Natural killer cell (primary cell): ENCODE results near the gene TMTC2. TPM values are rescaled to one million over a fixed set of nuclear protein-coding genes. Genes with fewer than 3 reads are reported as not detected.

Source experiments
- ATAC-seq, 3 donors: fragments of 150-1000 bp in 2 of 3; fragments of 200-7000 bp in 1 of 3; cut with Tn5 transposase; 1 replicate in 1 of 3; 2 replicates in 2 of 3; pipeline ENCODE4 v1.10.0; 2021; ENCODE audit warnings: mild to moderate bottlenecking in 2 of 3, moderate library complexity in 2 of 3
- DNase-seq, 2 donors: peaks; one replicate each; pipeline versions ENCODE4 v3.0.0 to v3.0.0-alpha.2; 2013 to 2021; ENCODE audit warnings: mixed read lengths in 1 of 2
- H3K27ac ChIP-seq: one replicate; pipeline ENCODE4 v1.5.1; 2013; ENCODE audit warnings: mild to moderate bottlenecking, low read length
- H3K27me3 ChIP-seq: one replicate; pipeline ENCODE4 v1.6.1; 2013; ENCODE audit warnings: low read length; ENCODE audit not compliant: control insufficient read depth, insufficient read depth
- H3K36me3 ChIP-seq: one replicate; pipeline ENCODE4 v1.6.1; 2013; ENCODE audit warnings: low read length; ENCODE audit not compliant: control insufficient read depth, insufficient read depth
- H3K4me1 ChIP-seq: one replicate; pipeline ENCODE4 v1.6.1; 2013; ENCODE audit warnings: low read length; ENCODE audit not compliant: control insufficient read depth, insufficient read depth
- H3K4me3 ChIP-seq: one replicate; pipeline ENCODE4 v1.5.1; 2013; ENCODE audit warnings: low read length
- H3K9me3 ChIP-seq: one replicate; pipeline ENCODE4 v1.6.1; 2013; ENCODE audit warnings: low read length; ENCODE audit not compliant: control insufficient read depth, insufficient read depth
- H3K27ac Mint-ChIP-seq, 2 donors: one replicate each; pipeline ENCODE4 v1.8.0; 2022; ENCODE audit warnings: mild to moderate bottlenecking in 2 of 2, mixed read lengths in 2 of 2, moderate library complexity in 1 of 2
- H3K27me3 Mint-ChIP-seq, 2 donors: one replicate each; pipeline ENCODE4 v1.8.0; 2022; ENCODE audit warnings: low read depth in 2 of 2, mixed read lengths in 2 of 2
- H3K36me3 Mint-ChIP-seq: one replicate; pipeline ENCODE4 v1.8.0; 2022; ENCODE audit warnings: mixed read lengths
- H3K4me1 Mint-ChIP-seq, 2 donors: one replicate each; pipeline ENCODE4 v1.8.0; 2022; ENCODE audit warnings: mixed read lengths in 2 of 2
- H3K4me3 Mint-ChIP-seq: one replicate; pipeline ENCODE4 v1.8.0; 2022; ENCODE audit warnings: mild to moderate bottlenecking, moderate library complexity, mixed read lengths
- H3K9me3 Mint-ChIP-seq, 2 donors: one replicate each; pipeline ENCODE4 v1.8.0; 2022; ENCODE audit warnings: mixed read lengths in 2 of 2
- WGBS: methylation state at CpG from one replicate; pipeline ENCODE4 v1.1.7; 2013; ENCODE audit warnings: missing lambda C conversion rate; ENCODE audit not compliant: insufficient coverage; 5-methylcytosine and 5-hydroxymethylcytosine counted together
- intact Hi-C: fragments of 100-400 bp; cut with micrococcal nuclease; formaldehyde crosslinking; loops from one replicate; pipeline ENCODE4 v1.14.2; 2022
- total RNA-seq, 4 donors: library from RNA; stranded (reverse); fragments of 120-200 nt in 1 of 4; gene quantifications; one replicate each; pipeline versions ENCODE4 v1.2.3 to v1.2.4, GENCODE V29; 2013 to 2022
- TF ChIP-seq, protein P1 (sequence below): fragments of 200-600 bp; IDR thresholded peaks from one replicate; pipeline ENCODE4 v1.8.0; 2022; ENCODE audit warnings: antibody characterized with exemption

TMTC2 gene
- total RNA-seq, 3 donors from 2014 or later (not counting 1 experiment from before 2014, with no cell fraction given) = 1.4 to 2.3 (median 1.6) TPM

DNA sequence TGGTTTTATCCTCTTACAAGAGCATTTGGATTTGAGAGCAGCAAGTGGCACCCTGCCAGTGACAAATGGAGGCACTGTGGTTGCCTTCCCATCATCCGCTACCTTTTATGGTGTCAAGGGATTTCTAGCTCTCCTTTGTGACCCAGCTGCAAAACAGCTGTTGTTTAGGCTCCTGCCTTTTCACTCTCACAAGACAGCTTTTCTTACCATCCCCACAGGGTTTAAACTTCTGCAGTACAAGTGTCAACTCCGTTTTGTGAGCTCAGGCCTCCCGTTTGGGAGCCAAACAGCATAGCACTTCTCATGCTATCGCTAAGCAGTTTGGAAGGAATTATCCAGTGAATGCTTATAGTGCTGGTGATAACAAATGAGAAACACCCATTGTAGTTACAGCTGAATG lies 331.4 kb downstream of the TMTC2 start:
- no peaks in the 10 kb centered on the region for H3K4me1 ChIP-seq
- TF ChIP-seq, protein P1, sequence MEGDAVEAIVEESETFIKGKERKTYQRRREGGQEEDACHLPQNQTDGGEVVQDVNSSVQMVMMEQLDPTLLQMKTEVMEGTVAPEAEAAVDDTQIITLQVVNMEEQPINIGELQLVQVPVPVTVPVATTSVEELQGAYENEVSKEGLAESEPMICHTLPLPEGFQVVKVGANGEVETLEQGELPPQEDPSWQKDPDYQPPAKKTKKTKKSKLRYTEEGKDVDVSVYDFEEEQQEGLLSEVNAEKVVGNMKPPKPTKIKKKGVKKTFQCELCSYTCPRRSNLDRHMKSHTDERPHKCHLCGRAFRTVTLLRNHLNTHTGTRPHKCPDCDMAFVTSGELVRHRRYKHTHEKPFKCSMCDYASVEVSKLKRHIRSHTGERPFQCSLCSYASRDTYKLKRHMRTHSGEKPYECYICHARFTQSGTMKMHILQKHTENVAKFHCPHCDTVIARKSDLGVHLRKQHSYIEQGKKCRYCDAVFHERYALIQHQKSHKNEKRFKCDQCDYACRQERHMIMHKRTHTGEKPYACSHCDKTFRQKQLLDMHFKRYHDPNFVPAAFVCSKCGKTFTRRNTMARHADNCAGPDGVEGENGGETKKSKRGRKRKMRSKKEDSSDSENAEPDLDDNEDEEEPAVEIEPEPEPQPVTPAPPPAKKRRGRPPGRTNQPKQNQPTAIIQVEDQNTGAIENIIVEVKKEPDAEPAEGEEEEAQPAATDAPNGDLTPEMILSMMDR = no peak
- Mint-ChIP-seq H3K4me3 (no peak overlapping the region), H3K27ac (no peak overlapping the region), H3K36me3 (no peaks in the 10 kb centered on the region), H3K4me1 (no peaks in the 10 kb centered on the region), H3K27me3 (no peaks in the 10 kb centered on the region), H3K9me3 (peaks cover 5 to 17% of the 10 kb centered on the region in 2 donors)
- intact Hi-C loops = no loop called here
- H3K36me3 ChIP-seq = no peaks in the 10 kb centered on the region
- no peaks in the 10 kb centered on the region for H3K27me3 ChIP-seq
- DNase-seq = no peak
- WGBS = 88% methylated on average over 4 of the region's 4 CpGs
- H3K27ac ChIP-seq = no peak overlapping the region
- no peaks in the 10 kb centered on the region for H3K9me3 ChIP-seq
- no peak for ATAC-seq
- H3K4me3 ChIP-seq = no peak overlapping the region

DNA sequence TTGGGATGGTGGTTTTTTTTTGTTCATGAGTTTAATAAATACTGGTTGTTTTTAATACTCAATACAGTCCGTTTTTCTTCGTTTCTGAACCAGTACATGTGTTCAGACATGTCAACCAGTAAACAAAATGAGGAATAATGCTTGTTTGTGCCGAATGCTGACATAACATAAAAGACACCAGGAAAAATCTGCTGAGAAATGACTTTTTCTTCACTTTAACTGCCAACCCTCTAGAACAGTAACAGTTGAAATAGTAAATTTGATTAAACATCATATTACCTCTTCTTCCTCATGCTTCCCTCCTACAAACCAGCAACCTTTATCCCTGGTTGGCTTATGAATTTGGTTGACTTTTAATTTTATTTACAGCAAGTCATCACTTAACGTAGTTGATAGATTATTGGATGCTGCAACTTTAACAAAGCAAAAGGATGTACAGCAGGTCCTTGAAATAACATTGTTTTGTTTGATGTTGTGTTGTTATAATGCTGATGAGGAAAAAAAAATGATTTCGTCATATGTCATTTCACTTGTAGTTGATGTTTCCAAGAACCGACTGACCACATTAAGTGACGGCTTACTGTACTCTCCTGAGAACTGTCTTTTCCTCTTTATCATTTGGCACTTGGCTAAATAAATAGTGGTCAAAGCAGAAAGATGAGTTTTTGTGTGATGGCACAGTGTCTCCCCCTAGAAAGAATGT lies 340.5 kb downstream of the TMTC2 start:
- H3K4me3 Mint-ChIP-seq = no peak overlapping the region
- no peaks in the 10 kb centered on the region for H3K9me3 ChIP-seq
- no peaks in the 10 kb centered on the region for H3K36me3 ChIP-seq
- no peaks in the 10 kb centered on the region for H3K4me1 Mint-ChIP-seq
- TF ChIP-seq, protein P1 = no peak
- ATAC-seq (no peak), DNase-seq (no peak)
- H3K27me3 ChIP-seq = no peaks in the 10 kb centered on the region
- H3K4me1 ChIP-seq = no peaks in the 10 kb centered on the region
- no peaks in the 10 kb centered on the region for H3K27me3 Mint-ChIP-seq
- intact Hi-C loops = no loop called here
- H3K9me3 Mint-ChIP-seq = peaks cover 0 to 7% of the 10 kb centered on the region in 2 donors
- H3K36me3 Mint-ChIP-seq = no peaks in the 10 kb centered on the region
- H3K27ac ChIP-seq = no peak overlapping the region
- H3K4me3 ChIP-seq = no peak overlapping the region
- 100% methylated on average over 4 of the region's 7 CpGs for WGBS
- no peak overlapping the region for H3K27ac Mint-ChIP-seq

DNA sequence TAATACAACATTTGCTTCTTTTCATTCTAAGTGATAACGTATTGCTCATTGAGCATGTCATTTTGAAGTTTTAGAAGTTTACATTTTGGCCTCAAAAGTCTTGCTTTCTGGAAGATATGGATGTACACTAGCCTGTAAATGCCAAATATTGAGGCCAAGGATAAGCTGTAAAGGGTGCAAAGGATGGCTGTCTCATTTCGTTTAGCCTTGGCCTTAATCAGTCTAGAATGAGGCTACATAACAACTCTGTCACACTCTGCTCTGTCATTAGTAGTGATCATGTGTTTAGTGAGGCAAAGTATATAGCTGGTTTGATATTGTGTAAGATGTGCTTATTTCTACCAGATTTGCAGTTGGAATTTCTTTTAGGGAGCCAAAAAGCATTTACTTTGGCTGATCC lies 344.5 kb downstream of the TMTC2 start:
- H3K27me3 Mint-ChIP-seq = no peaks in the 10 kb centered on the region
- no peaks in the 10 kb centered on the region for H3K9me3 ChIP-seq
- no peaks in the 10 kb centered on the region for H3K36me3 ChIP-seq
- no peaks in the 10 kb centered on the region for H3K27me3 ChIP-seq
- H3K36me3 Mint-ChIP-seq = no peaks in the 10 kb centered on the region
- 83% methylated on average over 2 of the region's 2 CpGs for WGBS
- TF ChIP-seq, protein P1 = no peak
- no peaks in the 10 kb centered on the region for H3K4me1 Mint-ChIP-seq
- H3K9me3 Mint-ChIP-seq = peaks cover 0 to 10% of the 10 kb centered on the region in 2 donors
- H3K4me3 Mint-ChIP-seq = no peak overlapping the region
- DNase-seq (no peak), ATAC-seq (no peak)
- H3K4me3 ChIP-seq = no peak overlapping the region
- no peaks in the 10 kb centered on the region for H3K4me1 ChIP-seq
- intact Hi-C loops = no loop called here
- no peak overlapping the region for H3K27ac Mint-ChIP-seq
- H3K27ac ChIP-seq = no peak overlapping the region

DNA sequence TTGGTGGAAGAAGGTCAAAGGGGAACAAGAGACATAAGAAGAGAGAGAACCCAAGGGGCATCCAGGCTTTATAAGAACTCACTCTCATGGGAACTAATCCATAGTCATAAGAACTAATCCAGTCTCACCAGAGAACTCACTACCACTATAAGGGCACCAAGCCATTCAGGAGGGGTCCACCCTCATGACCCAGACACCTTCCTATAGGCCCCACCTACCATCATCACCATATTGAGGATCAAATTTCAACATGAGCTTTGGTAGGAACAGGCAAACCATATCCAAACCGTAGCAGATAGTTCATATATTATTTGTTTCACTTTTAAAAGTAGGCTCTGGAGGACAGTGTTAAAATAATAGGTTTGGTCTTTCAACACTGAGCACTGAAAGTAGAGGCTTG lies 350.1 kb downstream of the TMTC2 start:
- H3K27me3 ChIP-seq = no peaks in the 10 kb centered on the region
- intact Hi-C loops = no loop called here
- H3K4me3 Mint-ChIP-seq = no peak overlapping the region
- no peaks in the 10 kb centered on the region for H3K4me1 ChIP-seq
- H3K36me3 Mint-ChIP-seq = no peaks in the 10 kb centered on the region
- DNase-seq = no peak
- TF ChIP-seq, protein P1 = no peak
- no peaks in the 10 kb centered on the region for H3K4me1 Mint-ChIP-seq
- H3K27me3 Mint-ChIP-seq = no peaks in the 10 kb centered on the region
- H3K4me3 ChIP-seq = no peak overlapping the region
- H3K27ac Mint-ChIP-seq = no peak overlapping the region
- no peaks in the 10 kb centered on the region for H3K9me3 ChIP-seq
- no peak overlapping the region for H3K27ac ChIP-seq
- no peak for ATAC-seq
- peaks cover 2 to 7% of the 10 kb centered on the region in 2 donors for H3K9me3 Mint-ChIP-seq
- WGBS = no CpG with 5 or more reads among the region's 1 CpG
- no peaks in the 10 kb centered on the region for H3K36me3 ChIP-seq
